Activated CD4-positive, alpha-beta T cell treated with anti-CD3 and anti-CD28 coated beads, Interleukin-10, Interleukin-2, amounts not matched to agents 100 ng/mL and 50 ng/mL, durations not matched to agents 16 hours and 8 hours (primary cell): ENCODE data around the gene LGALS9.
"Not testable (repeated sequence)": the region's sequence is repeated elsewhere in the genome, so short reads cannot be mapped to it uniquely, and the experiment has no call there.

ENCODE experiments used
- DNase-seq: peaks from one replicate; pipeline ENCODE4 v3.0.0-alpha.2; 2020

Gene LGALS9

DNA sequence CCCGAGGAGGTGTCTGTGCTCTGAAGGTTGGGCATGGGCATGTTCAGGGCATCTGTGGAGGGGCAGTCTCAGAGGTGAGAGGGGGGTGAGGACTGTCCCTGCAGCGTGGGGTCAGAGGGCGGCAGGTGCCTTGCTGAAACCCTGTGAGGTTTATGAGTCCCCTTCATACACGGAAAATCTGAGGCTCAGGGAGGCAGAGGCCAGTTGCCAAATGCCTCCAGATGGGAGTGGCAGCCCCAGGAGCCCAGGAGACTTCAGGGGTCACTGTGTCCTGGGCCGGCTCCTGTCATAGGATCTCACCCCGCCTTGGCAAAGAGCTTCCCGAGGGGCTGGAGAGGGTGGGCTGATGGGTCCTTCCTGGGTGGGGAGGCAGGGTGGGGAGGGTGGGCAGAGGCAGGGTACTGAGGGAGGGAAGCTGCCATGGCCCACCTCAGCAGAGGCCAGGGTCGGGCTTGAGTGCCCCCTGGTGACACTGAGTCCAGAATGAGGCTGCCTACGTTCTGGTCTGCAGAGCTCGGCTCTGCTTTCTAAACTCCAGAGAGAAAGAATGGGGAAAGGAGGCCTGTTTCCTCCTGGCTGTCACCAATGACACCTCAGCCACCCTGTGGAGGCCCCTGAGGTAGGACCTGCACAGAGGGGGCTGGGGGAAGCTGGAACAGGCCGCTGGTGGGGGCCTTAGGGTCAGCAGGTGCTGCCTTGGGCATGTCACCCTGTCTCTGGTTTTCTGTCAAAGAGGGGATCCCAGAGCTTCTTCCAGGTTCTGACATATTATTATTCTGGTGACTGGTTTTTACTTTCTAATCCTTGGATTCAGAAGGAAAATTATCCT, 1.1 kb downstream of the LGALS9 start:
- no peak for DNase-seq

DNA sequence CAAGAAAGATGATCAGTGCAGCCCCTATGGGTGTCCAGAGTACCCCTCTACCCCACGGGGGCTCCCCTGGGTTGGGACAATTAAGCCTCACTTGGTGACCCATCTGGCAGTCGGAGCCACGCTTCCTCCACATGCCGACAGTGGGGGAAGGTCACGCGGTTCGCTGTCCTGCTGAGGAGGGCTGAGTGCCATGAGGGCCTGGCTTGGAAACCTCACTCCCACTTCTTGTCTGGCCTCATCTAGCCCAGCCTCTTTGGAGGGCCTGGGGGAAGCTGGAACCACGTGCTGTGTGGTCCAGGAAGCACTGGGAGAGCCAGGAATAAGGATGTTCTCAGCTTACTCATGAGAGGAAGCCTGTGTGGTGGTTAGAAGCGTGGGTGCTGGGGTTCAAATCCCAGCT, 1.8 kb downstream of the LGALS9 start:
- not testable (repeated sequence) for DNase-seq

DNA sequence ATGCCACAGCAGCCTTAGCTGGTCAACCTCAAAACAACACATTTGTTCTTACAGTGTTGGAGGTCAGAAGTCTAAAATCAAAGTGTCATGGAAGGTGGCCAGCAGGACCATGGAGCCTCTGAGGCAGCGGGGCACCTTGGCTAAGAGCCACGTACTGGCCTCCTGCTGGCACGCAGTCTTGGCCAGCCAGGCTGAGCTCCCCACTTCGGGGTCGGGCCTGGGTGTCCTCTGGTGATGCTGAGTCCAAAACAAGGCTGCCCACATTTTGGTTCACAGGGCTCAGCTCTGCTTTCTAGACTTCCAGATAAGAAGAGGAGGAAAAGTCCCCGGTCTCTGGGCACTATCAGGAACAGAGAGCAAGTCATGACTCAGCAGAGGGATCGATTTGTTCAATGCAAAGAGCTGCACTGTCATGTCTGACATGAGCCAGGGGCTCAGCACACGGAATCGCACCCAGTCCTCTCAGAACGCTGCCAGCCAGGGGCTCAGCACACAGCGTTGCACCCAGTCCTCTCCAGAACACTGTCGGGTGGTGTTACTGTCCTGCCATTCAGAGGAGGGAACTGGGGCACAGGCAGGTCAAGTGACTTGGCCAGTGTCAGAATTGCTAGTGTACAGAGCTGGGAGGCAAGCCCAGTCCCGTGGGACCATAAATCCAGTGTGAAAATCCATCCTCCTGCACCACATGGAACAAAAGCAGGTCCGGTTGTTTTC, 2.5 kb downstream of the LGALS9 start:
- DNase-seq = no peak

DNA sequence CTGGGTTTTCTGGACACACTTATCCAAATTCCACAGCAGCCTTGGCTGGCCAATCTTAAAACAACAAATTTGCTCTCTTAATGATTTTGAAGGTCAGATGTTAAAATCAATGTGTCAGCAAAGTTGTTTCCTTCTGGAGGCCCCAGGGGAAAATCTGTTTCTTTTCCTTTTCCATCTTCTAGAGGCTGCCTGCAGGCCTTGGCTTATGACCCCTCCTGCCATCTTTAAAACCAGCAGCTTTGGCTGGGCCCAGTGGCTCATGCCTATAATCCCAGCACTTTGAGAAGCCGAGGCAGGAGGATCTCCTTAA, 3.0 kb downstream of the LGALS9 start:
- DNase-seq = no peak

DNA sequence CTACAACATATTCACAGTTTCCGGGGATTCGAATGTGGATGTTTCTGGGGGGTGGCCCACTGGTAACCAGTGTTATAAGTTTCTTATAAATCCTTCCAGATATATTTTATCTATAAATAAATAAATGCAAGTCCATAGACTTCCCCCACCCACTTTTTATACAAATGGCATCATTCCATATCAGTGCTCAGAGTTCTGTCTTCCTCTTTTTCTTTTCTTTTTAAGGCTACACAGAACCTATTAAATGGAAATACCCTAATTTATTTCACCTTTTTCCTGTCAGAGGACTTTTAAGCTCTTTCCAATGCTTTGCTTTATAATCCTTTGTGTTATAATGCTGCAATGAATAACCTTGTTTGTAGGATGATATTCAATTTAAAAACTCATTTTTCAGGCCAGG, 3.8 kb downstream of the LGALS9 start:
- DNase-seq = no peak

DNA sequence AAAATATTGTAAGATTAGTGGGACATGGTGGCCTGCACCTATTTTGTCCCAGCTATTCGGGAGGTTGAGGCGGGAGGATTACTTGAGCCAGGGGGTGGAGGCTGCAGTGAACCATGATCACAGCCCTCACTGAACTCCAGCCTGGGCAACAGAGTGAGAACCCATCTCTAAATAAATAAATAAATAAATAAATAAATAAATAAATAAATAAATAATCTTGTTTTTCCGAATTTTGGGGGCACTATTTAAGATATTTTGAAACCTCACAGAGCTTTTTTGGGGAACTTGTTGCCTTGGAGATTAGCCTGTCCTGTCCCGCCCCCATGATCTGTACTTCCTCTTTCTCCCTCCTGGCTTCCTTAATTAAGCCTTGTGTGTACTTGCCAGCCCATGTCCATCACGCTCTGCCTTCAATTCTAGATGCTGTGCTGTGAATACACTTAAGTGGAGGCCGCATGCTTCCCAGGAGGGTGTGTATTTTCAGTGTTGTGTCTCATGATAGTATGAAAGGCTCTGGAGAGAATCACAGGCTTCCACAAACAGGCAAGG, 4.4 kb downstream of the LGALS9 start:
- no peak for DNase-seq

DNA sequence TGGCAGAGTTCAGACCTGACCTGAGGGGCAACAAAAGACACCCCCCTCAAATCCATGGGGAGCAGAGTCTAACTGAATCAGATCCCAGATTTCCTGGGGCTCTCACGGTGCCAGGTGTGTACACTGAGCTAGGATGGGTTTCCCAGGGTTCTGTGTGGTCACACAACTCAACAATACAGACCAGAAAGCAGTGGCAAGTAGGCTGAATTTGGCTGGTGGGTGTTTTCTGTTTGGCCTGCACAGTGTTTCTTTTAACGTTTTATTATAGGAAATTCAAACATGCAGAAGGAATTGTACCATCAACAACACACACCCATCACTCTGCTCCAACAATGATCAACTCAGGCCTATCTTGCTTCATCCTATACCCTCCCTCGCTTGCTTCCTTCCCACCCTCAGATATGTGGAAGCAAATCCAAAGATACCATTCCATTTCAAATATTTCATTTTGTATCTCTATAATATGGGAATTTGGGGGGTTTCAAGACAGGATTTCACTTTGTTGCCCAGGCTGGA, 5.1 kb downstream of the LGALS9 start:
- DNase-seq = not testable (repeated sequence)

DNA sequence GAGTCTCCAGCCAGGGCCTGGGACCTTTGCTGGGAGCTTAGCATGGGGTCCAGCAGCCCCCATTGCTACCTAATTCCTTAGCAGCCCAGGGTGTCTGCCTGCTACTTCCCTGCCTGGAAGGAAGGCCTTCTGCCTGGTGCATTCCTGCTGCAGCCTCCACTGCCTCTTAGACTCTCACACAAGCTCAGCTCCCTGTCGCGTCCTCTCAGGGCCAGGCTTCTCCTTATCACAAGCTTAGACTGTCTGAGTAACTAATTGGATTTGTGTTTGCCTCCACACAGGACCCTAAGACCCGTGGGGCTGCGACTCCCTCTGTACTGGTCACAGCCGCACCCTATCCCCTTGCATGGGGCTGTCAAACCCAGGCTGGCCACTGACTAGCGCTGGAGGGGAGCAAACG, 6.8 kb downstream of the LGALS9 start:
- not testable (repeated sequence) for DNase-seq

DNA sequence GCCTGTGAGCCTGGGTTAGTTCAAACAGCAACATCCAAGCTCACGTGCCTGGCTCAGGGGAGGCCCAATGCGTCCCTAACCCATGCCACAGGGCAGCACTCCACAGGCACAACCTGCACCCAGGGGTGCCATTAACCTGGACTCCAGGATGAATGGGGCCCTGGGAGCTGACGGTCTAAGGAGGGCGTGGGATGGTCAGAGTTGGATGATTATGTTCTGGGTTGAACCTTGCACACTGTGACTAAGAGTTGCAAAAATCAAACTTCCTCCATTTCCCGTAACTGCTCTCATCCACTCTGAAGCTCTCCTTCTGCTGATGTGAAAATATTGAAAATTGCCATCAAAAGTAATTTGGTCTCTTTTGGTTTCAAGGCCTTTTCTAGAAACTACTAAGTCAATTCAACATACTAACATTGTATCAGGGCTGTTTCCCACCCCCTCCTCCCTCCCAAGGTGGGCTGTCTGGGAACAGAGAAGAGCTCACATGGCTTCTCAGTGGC, 7.5 kb downstream of the LGALS9 start:
- DNase-seq = not testable (repeated sequence)

DNA sequence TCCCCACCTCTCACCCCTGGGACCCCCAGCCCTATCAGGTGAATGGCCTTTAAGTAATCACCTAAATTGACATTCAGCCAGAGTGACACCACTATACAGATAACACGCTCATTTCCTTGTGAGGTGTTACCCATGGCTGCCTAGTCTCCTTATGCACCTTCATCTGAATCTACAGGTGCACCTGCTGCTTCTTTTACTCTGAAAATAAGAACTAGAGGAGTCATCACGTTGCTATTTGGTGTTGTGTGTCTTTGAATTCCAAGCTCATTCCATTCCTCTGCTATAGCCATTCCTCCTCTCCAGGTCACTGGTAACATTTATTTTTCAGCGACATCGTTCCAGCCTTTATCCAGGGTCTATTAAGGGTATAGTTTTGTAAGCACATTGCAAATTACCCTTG, 9.8 kb downstream of the LGALS9 start:
- no peak for DNase-seq

DNA sequence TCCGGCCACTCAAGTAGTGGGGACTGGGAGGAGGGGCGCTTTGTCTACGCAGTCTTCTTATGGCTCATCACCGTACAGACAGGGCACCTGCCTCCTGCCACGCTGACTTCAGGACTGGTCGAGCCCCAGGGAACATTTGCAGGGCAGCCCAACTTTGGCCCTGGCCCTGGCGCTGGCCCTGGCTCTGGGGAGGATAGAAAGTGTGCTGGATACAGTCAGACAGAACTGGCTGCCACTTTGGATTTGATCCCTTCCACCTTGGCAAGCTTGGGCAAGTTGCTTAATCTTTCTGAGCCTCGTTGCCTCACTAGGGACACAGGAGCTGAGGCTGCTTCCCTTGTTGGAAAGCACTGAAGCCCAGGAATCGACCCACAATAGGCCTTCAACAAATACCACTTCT, 13.6 kb downstream of the LGALS9 start:
- DNase-seq = no peak

DNA sequence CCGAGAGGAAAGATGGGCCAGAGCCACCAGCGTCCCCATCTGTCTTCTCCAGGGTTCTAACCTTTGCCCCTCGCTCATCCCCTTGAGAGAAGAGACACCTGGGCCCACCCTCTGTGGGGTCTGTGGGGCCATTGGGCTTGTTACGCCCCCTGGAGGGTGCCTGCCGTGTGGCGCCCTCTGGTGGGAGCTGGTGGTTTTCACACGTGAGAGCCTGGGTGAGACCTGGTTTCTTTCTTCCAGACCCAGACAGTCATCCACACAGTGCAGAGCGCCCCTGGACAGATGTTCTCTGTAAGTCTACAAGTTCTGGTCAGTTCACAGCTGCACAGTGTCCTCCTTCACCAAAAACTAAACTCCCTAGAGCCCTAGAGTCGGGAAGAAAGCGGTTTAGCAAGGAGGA, 14.6 kb downstream of the LGALS9 start:
- DNase-seq = not testable (repeated sequence)

DNA sequence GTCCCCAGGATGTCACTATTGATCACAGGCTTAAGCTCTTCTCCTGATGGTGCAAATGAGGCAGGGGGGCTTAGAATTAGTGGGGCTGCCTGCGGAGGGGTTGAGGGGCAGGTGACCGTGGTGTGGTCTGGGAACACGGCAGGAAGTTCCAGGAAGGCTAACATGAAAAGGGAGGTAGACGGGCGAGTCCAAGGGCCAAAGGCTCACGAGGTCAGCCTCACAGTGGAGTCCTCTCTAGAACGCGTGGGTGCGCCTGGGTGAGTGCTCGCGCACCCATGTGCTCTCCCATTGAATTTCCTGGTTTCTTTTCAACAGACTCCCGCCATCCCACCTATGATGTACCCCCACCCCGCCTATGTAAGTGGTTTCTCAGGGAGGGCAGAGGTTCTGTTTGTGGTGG, 15.2 kb downstream of the LGALS9 start:
- DNase-seq = no peak

DNA sequence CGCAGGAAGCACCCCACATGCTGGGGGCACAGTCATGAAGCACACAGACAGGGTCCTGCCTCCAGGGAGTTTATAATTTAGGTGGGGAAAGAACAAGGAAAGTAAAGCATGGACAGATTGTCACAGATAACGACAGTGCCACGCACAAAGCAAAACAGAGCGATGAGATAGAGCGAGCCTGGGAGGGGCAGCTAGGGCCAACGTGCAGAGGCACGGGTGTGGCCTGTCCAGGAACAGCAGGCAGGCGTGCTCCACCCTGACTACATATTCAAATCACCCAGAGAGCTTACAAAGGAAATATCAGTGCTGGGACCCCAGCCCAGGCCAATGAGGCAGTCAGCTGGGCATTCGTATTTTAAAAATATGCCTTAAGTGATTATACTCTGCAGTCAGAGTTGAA, 16.8 kb downstream of the LGALS9 start:
- DNase-seq = no peak

DNA sequence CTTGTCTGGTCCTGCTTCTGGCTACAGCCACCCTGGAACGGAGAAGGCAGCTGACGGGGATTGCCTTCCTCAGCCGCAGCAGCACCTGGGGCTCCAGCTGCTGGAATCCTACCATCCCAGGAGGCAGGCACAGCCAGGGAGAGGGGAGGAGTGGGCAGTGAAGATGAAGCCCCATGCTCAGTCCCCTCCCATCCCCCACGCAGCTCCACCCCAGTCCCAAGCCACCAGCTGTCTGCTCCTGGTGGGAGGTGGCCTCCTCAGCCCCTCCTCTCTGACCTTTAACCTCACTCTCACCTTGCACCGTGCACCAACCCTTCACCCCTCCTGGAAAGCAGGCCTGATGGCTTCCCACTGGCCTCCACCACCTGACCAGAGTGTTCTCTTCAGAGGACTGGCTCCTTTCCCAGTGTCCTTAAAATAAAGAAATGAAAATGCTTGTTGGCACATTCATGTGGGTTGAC, 18.2 kb downstream of the LGALS9 start:
- not testable (repeated sequence) for DNase-seq

DNA sequence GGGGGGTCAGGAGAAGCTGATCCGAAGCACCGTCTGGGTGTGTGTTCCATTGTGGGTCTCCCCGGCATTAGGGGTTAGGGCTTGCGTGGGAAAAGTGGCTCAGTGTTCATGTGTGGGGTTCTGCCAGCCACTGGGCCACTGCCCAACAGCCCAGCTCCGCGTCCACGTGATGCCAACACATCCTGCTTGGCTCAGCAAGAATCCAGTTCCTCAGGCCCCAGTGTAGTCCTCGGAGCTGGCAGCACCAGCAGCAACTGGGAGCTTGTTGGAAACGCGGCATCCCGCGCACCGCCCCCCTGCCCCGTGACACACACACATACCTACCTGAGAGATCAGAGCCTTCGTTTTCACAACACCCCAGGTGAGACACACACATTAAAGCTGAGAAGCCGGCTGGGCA, 18.9 kb downstream of the LGALS9 start:
- DNase-seq = no peak

DNA sequence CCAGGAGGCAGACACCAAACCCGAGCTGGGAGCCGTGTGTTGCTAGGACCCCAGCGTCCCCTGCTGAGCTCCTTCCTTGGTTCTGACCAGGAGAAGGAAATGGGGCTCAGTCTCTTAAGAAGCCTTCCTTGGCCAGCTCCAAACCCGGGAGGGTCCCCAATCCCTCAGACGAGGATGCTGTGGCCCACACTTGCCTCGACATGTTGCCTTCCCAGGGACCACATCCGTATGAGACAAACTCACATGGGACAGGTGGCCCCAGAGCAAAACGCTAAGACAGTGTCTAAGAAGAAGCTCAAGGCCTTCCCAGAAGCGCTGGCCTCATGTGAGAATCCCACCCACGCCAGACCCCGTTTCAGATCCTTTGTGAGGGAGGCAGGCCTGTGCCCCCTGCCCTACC, 19.8 kb downstream of the LGALS9 start:
- no peak for DNase-seq

DNA sequence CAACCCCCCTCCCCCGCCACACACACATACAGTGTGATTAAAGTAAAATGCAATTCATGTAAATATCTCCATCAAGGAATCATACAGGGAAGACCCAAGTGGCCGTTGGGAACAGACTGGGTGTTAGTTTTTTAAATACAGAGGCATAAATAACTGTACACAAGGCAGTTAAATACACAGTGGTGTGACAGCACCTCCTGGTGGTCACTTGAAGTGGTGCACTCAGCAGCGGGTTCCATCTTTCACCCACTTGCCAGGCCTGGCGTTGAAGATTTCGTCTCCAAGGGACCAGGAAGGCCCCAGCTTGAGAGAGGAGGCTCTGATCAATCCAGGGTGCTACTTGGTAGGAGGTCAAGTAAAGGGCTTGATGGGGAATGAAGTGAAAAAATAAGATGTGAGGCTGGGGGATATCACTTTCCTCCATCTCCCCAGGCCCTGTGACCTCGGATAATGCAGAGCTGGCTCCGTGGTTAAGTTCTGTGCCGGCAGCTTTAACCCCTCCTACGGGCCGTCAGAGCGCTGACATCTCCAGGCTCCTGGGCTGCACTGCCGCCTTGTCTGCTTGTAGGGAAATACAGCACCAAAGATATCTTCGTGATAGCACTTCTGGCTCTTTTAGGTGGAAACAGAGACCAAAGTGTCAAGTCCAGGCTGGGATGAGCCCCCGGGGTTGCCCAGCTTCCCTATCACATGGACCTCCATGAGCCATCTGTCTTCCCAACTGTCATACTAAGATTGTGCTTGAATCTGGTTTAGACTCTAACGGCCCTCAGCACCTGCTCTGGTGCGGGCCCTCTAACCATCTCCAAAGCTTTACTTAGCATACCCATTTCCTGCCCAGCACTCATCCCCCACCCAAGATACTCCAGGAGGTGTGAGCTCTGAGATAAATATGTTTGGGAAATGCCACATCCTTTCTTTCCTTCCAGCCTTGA, 20.7 kb downstream of the LGALS9 start:
- DNase-seq = peak; percentile 70

DNA sequence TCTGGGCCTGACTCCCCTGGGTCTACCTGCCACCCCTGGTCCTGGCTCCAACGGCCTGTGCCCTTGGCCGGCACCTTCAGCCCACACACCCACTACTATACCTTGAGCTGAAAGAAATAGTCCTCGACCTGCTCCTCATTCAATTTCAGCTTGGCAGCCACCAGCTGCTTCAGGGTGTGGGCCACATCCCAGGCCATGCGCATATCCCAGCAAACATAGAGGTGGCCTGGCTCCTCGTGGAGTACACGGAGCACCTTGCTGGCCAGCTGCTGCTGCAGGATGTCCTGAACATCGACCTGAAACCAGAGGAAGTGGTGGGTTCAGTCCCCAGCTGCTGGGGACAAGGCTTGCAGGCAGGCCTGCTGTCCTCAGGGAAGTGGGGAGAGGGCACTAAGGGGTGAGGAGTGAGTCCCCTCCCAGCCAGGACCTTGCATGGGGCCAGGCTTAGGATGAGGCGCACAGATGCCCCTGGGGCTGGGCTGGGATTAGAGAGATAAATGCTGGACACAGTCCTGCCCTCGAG, 22.5 kb downstream of the LGALS9 start:
- DNase-seq = not testable (repeated sequence)

DNA sequence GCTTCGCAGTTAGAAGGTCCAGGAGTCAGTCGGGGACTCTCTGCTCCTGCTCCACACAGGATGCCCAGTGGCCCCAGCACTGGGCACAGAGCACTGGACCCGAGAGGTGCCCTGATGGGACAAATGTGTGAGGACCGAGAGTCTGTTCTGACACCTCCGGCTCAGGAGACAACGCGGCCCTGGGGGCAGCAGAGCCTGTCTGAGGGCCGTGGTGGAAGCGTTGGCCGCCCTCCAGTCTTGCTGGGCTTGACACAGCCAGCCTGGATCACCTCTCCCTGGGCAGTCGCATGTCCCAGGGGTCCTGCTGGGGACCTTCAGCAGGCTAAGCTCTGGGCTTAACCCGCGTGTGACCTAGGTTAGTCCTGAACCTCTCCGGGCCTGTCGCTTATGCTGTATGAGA, 23.1 kb downstream of the LGALS9 start:
- DNase-seq = no peak

DNA sequence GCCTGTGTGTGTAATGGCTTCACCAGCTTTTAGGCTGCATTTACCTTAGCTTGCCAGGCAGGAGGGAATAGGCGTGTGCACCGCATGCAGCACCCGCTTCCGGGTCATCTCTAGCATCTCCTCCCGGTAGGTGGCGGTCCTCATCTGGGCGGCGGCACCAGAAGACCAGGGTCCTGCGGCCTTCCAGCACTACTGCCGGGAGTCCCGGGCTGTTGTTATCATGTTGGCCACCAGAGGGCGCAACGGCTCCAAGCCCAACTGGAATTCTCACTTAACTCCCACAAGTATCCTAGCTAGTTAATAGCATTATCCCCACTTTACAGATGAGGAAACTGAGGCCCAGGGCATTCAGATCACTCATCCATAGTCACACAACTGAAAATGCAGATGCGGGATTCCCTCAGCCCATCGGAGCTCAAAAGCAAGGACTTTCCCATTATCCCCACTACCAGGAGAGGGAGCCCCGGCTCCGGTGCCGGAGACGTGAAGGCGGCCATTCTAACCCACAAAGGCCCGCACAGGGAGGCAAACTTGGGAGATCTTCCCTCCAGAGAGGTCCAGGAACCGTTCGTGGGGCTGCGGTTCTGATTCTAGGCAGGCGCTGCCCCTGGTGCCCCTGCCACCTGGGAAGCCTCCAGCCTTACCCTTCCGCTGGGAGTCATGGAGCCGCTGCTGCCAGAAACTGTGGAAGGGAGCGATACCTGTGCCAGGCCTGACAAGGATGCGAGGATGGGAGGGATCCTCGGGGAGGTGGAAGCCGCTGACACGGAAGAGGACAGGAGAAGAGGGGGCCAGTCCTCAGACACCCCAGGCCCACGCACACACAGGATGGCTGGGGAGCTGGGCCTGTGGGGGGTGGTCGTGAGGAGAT, 23.9 kb downstream of the LGALS9 start:
- DNase-seq = peak; percentile 86
